GM03348 (cell line): ENCODE data around the gene LMNTD1.
"Not testable (repeated sequence)": the region's sequence is repeated elsewhere in the genome, so short reads cannot be mapped to it uniquely, and the experiment has no call there.

Experiments used
- DNase-seq: peaks from one replicate; pipeline ENCODE4 v3.0.0; 2012; ENCODE audit warnings: low spot score

The LMNTD1 gene

GRCh38 chr12:25491396-25492325 is 61.4 kb downstream of the LMNTD1 start:
- no peak for DNase-seq

DNA sequence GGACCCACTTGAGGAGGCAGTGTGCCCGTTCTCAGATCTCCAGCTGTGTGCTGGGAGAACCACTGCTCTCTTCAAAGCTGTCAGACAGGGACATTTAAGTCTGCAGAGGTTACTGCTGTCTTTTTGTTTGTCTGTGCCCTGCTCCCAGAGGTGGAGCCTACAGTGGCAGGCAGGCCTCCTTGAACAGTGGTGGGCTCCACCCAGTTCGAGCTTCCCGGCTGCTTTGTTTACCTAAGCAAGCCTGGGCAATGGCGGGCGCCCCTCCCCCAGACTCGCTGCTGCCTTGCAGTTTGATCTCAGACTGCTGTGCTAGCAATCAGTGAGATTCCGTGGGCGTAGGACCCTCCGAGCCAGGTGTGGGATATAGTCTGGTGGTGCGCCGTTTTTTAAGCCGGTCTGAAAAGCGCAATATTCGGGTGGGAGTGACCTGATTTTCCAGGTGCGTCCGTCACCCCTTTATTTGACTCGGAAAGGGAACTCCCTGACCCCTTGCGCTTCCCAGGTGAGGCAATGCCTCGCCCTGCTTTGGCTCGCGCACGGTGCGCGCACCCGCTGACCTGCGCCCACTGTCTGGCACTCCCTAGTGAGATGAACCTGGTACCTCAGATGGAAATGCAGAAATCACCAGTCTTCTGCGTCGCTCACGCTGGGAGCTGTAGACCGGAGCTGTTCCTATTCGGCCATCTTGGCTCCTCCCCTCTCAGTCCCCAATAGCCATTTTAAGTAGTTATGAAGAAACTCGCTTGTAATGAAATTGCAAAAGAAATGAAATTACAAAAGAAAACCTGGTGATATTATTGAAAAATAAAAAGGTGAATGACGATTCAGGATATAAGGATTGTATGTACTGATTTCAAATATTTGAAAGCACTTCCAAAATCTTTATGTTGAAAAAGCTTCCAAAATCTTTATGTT is 63.9 kb downstream of the LMNTD1 start:
- not testable (repeated sequence) for DNase-seq

DNA sequence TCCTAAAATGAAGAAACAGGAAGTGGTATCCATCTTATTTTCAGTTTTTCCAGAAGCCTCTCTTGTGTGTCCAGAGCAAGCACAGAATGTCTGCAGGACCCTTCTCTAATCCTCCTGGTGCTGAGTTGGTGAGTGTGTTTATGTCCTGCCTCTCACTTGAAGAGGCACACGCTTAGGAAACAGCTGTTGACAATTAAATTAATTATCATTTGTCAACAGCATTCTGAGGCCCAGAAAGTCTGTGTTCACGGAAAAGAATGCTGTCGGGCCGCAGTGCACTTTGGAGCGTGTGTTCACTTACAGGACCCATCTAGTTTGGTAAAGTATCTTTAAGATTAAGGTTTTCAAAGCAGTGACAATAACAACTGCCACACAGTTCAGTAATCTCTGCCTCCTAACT is 70.5 kb downstream of the LMNTD1 start:
- peak; percentile 19 for DNase-seq

DNA sequence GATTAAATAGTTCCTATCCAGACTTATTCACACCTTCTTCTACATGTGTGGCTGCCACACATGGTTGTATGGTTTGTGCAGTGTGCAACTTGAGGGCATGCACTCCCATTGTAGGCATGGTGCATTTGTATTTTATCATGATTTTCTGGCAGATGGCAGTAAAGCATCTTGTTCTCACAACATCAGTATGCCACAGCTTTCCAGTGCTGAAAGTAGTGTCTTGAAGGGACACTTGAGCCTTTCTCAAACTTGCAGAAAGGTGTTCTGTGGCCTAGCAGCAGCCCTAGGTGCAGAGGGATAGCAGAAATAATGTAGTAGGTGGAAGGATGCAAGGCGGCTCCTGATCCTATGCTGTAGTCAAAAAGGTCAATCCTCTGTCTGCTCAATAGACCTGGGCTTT is 72.9 kb downstream of the LMNTD1 start:
- DNase-seq = no peak

DNA sequence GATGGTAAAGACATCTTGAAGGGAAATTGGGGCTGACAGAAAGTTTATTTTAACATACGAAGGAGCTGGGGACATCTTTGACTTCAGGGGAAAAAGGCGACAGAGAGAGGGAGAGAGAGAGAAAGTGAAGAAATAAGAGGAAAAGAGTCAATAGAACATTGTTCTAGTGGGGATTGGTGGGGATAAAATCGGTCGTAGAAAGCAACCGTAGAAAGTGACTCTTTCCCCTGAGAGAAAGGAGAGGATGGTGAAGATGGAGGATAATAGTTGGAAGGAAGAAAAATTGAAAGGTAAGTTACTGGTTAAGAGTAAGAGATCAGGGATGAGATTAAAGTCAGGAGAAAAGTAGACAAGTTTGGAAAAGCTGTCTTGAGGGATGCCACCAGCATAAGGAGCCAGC is 75.9 kb downstream of the LMNTD1 start:
- no peak for DNase-seq

GRCh38 chr12:25472453-25472852 is 80.6 kb downstream of the LMNTD1 start:
- no peak for DNase-seq

GRCh38 chr12:25469861-25470260 is 83.2 kb downstream of the LMNTD1 start:
- no peak for DNase-seq

GRCh38 chr12:25469368-25469767 is 83.7 kb downstream of the LMNTD1 start:
- no peak for DNase-seq

- no peak for DNase-seq
Observed at GRCh38 chr12:25463521-25463920, 89.6 kb downstream of the LMNTD1 start.

DNA sequence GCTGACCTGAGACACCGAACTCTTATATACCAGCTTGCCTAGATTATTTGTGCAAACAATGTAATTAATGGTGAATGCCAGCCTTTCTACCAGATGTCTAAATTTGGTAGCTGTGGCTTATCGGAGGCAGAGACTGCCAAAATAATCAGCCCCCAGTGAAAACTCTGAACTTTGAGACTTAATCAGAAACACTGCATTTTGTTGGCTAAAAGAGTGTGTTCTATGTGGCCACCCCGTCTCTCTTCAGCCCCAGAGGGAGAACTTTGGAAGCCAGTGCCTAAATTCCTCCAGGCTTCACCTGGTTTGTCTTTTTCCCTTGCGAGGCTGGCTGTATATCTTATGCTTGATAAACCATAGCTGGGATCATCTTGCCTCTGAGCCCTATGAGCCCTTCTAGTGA is 90.1 kb downstream of the LMNTD1 start:
- no peak for DNase-seq

GRCh38 chr12:25459541-25459951 is 93.5 kb downstream of the LMNTD1 start:
- no peak for DNase-seq

DNA sequence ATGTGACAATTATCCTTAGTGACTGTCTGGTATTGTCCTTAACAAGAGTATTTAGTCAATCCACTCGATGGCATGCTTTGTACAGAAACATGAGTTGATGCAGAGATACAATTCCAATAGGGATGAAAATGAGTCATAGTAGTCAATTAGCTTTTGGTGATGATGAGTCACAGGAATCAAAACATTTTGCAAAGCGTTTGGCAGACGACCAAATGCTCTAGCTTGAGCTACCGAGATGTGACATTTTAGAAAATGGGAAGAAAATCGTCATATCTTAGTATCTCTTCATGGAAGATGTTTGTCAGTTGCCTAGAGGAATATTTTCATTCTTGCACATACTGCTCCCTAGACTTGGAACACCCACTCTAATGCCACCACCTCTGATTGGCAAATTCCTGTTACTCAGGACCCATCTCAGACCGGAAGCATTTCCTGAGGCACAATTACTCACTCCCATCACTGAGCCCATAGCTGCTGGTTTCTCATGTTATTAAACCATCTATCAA is 95.0 kb downstream of the LMNTD1 start:
- DNase-seq = peak; percentile 81

- no peak for DNase-seq
Observed at GRCh38 chr12:25456474-25456873, 96.6 kb downstream of the LMNTD1 start.

- no peak for DNase-seq
Observed at GRCh38 chr12:25455696-25456095, 97.4 kb downstream of the LMNTD1 start.

DNA sequence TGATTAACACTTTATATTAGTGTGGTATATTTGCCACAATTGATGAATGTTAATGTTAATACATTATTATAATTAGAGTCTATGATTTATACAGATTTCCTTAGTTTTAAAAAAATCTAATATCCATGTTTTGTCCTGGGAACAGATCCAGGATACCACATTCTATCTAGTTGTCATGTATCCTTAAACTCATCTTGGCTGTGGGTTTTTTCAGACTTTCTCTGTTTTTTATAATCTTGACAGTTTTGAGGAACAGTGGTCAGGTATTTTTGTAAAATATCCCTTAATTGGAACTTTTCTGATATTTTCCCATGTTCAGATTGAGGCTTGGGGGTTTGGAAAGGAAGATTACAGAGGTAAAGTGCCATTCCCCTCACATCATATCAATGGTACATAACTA is 104.1 kb downstream of the LMNTD1 start:
- no peak for DNase-seq

DNA sequence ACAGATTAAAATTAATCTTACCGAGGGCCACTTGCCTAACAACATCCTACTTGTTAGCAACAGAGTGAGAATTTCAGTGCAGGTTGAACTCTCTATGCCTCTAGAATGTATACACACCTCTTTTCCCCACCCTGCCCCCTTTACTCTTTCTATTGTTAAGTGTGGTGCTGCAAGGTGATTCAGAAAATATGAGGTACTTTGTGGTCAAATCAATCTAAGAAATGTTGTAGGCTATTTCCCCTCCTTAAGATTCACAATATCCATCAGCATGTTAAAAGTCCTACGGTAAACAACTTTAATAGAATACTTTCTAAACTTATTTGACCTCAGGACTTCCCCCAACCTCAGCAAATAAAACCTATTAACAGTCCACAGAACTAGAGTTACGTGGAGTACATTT is 106.0 kb downstream of the LMNTD1 start:
- no peak for DNase-seq

DNA sequence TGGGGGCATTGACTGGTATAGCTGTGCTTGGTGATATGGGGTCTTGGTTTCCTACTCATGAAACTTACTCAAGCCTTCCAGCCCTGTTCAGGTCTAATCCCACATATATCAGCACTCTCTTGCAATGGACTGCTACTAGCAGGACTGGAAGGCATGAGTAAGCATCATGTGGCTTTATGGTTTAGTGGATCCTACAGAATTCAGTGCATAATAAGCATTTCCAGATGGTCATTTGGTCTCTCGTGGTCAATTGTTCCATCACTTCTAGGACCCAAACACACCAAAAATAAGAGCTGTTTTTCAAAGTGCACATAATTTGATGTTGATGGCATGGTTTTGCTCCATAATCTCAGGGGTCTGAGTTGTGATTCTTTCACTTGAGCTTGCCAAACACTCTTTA is 114.4 kb downstream of the LMNTD1 start:
- peak; percentile 27 for DNase-seq

- DNase-seq = peak; percentile 78
Observed at GRCh38 chr12:25436206-25437030, 116.7 kb downstream of the LMNTD1 start.

DNA sequence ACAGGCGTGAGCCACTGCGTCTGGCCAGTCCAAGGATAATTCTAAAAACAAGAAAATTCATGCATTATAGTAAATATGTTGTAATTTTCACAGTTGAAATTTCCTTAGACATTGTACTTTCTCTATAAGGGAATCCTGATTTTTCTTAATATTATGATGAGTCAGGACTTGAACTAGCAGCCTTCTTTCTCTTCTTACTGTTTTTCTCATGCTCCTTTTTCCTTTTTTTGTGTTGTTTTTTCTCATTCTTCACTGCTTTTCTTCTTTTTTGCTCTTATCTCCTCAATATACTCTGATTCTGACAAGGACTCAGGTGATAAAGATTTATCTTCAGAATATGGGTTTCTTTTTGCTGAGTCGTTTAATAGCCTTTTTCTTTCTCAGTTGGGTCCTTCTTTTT is 117.7 kb downstream of the LMNTD1 start:
- no peak for DNase-seq

DNA sequence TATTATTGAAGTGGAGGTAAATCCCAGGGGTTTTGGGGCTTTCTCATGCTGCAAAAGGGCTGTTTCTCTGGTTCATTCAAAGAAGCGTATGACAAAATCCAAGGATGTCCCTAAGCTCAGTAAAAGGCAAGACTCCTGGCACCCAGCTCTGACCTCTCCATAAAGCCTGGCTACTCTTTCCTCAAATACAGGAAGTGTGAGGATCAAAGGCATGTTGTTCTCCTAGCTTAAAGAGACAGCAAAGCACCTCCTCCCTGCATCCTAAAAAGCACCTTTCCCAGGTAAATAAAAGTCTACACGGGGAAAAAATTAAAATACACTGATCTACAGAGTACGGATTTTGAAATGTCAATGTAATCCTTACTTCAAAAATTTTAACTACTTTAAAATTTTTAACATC is 118.6 kb downstream of the LMNTD1 start:
- DNase-seq = no peak

DNA sequence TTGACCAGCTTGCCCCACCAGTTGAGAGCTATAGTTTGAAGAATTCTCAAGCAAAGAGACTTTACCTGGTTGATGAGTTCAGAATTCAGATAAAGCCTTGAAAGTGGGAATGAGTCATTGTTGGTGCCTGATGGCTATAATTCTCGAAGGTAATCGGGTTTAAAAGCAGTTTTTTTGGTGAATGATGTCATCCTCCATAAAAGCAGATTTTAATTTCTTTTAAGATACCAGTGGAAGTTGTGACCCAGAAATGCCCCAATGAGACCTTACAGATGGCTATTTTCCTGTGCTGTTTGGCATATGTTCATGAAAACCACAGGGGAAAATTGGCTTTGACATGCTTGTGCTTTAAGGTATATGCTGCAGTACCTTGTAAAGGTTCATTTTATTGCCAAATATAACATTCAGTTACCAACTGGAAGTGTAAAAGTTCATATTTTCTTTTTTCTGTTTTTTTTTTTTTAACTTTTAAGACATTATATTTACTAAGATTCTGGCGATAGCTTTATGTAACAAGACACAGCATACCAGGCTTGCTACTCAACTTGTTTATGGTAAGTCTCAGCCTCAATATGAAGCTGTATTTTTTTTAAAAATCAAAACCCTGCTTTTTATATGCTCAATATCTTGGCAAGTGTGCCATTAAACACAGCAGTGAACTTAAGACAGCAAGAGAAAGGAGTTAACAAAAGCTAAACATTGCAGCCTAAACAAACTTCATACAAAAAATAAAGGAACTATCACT is 119.3 kb downstream of the LMNTD1 start:
- DNase-seq = no peak
